CD14-positive monocyte (primary cell): ENCODE results near the gene RAET1E. TPM values are rescaled to one million over a fixed set of nuclear protein-coding genes. Genes with fewer than 3 reads are reported as not detected.

Source experiments
- DNase-seq, 3 donors: peaks; one replicate each; pipeline ENCODE4 v3.0.0-alpha.2; 2011 to 2022
- H2AFZ ChIP-seq: 2 replicates; pipeline ENCODE4 v1.6.0; 2012; ENCODE audit warnings: mild to moderate bottlenecking, low read depth, low read length, inconsistent platforms; ENCODE audit not compliant: insufficient read depth, poor library complexity, severe bottlenecking
- H3K27ac ChIP-seq, 2 donors: 1 replicate in 1 of 2; 2 replicates in 1 of 2; pipeline ENCODE4 v1.5.1; 2012 to 2013; ENCODE audit warnings: low read length in 2 of 2, control low read depth in 1 of 2, inconsistent platforms in 1 of 2, low read depth in 1 of 2, mild to moderate bottlenecking in 1 of 2
- H3K27me3 ChIP-seq, 2 donors: one replicate each; pipeline versions ENCODE4 v1.6.0 to v1.6.1; 2011 to 2013; ENCODE audit warnings: low read length in 2 of 2; ENCODE audit not compliant: control insufficient read depth in 2 of 2, insufficient read depth in 2 of 2
- H3K36me3 ChIP-seq, 2 donors: replicated peaks in 1 of 2; 1 replicate in 1 of 2; 2 replicates in 1 of 2; pipeline versions ENCODE4 v1.5.1 to v1.6.1; 2012 to 2013; ENCODE audit warnings: low read length in 2 of 2, control low read depth in 1 of 2, inconsistent platforms in 1 of 2, mild to moderate bottlenecking in 1 of 2; ENCODE audit not compliant: insufficient read depth in 2 of 2, control insufficient read depth in 1 of 2
- H3K4me1 ChIP-seq, 2 donors: 1 replicate in 1 of 2; 2 replicates in 1 of 2; pipeline versions ENCODE4 v1.5.1 to v1.6.1; 2012 to 2013; ENCODE audit warnings: low read length in 2 of 2, control low read depth in 1 of 2, inconsistent platforms in 1 of 2, mild to moderate bottlenecking in 1 of 2, moderate library complexity in 1 of 2; ENCODE audit not compliant: insufficient read depth in 2 of 2, control insufficient read depth in 1 of 2
- H3K4me2 ChIP-seq: replicated peaks from 2 replicates; pipeline ENCODE3; 2012; ENCODE audit warnings: low read length, moderate library complexity, mild to moderate bottlenecking; ENCODE audit not compliant: poor library complexity, severe bottlenecking; ENCODE audit errors: extremely low read depth
- H3K4me3 ChIP-seq, 3 experiments: fragments of 200-600 bp in 1 of 3; sonication (generic) in 1 of 3; replicated peaks in 1 of 3; 1 replicate in 2 of 3; 2 replicates in 1 of 3; pipeline ENCODE4 v1.5.1; 2011 to 2013; ENCODE audit warnings: low read length in 3 of 3, mild to moderate bottlenecking in 3 of 3, control low read depth in 2 of 3, low read depth in 2 of 3, inconsistent platforms in 1 of 3, moderate library complexity in 1 of 3
- H3K79me2 ChIP-seq: 2 replicates; pipeline ENCODE4 v1.6.0; 2012; ENCODE audit warnings: mild to moderate bottlenecking, control low read depth, inconsistent platforms, low read length, moderate library complexity; ENCODE audit not compliant: insufficient read depth
- H3K9ac ChIP-seq: 2 replicates; pipeline ENCODE4 v1.6.0; 2017; ENCODE audit warnings: low read length, mild to moderate bottlenecking; ENCODE audit not compliant: insufficient read depth, poor library complexity, severe bottlenecking
- H3K9me3 ChIP-seq, 2 donors: replicated peaks in 1 of 2; 1 replicate in 1 of 2; 2 replicates in 1 of 2; pipeline versions ENCODE4 v1.5.1 to v1.6.1; 2012 to 2013; ENCODE audit warnings: low read length in 2 of 2, control low read depth in 1 of 2; ENCODE audit not compliant: control insufficient read depth in 1 of 2, insufficient read depth in 1 of 2
- H4K20me1 ChIP-seq: 2 replicates; pipeline ENCODE4 v1.6.0; 2012; ENCODE audit warnings: mild to moderate bottlenecking, low read length, control low read depth, moderate library complexity; ENCODE audit not compliant: insufficient read depth
- H3K27ac Mint-ChIP-seq, 7 donors: one replicate each; pipeline ENCODE4 v1.8.0; 2020; ENCODE audit warnings: mild to moderate bottlenecking in 7 of 7, mixed read lengths in 7 of 7, moderate library complexity in 6 of 7, inconsistent platforms in 2 of 7
- H3K27me3 Mint-ChIP-seq, 3 donors: one replicate each; pipeline ENCODE4 v1.8.0; 2021 to 2022; ENCODE audit warnings: low read depth in 3 of 3, mild to moderate bottlenecking in 3 of 3, mixed read lengths in 3 of 3, moderate library complexity in 3 of 3, inconsistent platforms in 1 of 3
- H3K36me3 Mint-ChIP-seq, 2 donors: one replicate each; pipeline ENCODE4 v1.8.0; 2020; ENCODE audit warnings: mixed read lengths in 2 of 2, inconsistent platforms in 1 of 2, mild to moderate bottlenecking in 1 of 2
- H3K4me1 Mint-ChIP-seq: one replicate; pipeline ENCODE4 v1.8.0; 2020; ENCODE audit warnings: mild to moderate bottlenecking, mixed read lengths
- H3K4me3 Mint-ChIP-seq, 2 donors: one replicate each; pipeline ENCODE4 v1.8.0; 2020; ENCODE audit warnings: mild to moderate bottlenecking in 2 of 2, mixed read lengths in 2 of 2, moderate library complexity in 1 of 2
- H3K9me3 Mint-ChIP-seq, 7 donors: one replicate each; pipeline ENCODE4 v1.8.0; 2020 to 2022; ENCODE audit warnings: mixed read lengths in 7 of 7, mild to moderate bottlenecking in 6 of 7, moderate library complexity in 6 of 7, inconsistent platforms in 2 of 7
- WGBS: methylation state at CpG from one replicate; pipeline ENCODE4 v1.1.5; 2013; ENCODE audit warnings: missing lambda C conversion rate; ENCODE audit not compliant: insufficient coverage; 5-methylcytosine and 5-hydroxymethylcytosine counted together
- intact Hi-C, 2 donors: fragments of 100-400 bp; cut with micrococcal nuclease; formaldehyde crosslinking; loops; one replicate each; pipeline versions ENCODE4 v1.15.0 to v1.15.1; 2023
- polyA plus RNA-seq, 3 donors: library from polyadenylated mRNA; depleted of rRNA in 1 of 3; unstranded in 2 of 3; stranded (reverse) in 1 of 3; fragments of 300-500 nt in 2 of 3; fragments of >200 nt in 1 of 3; fragmentation: Illumina TruSeq in 2 of 3; gene quantifications; 1 replicate in 2 of 3; 2 replicates in 1 of 3; pipeline ENCODE4 v1.2.3, GENCODE V29; 2012 to 2021
- TF ChIP-seq, protein P1 (sequence below): fragments of 200-600 bp; IDR thresholded peaks from one replicate; pipeline ENCODE4 v1.8.0; 2022; ENCODE audit warnings: antibody characterized with exemption, mild to moderate bottlenecking

RAET1E gene
- polyA plus RNA-seq, 3 donors, result not detected

DNA sequence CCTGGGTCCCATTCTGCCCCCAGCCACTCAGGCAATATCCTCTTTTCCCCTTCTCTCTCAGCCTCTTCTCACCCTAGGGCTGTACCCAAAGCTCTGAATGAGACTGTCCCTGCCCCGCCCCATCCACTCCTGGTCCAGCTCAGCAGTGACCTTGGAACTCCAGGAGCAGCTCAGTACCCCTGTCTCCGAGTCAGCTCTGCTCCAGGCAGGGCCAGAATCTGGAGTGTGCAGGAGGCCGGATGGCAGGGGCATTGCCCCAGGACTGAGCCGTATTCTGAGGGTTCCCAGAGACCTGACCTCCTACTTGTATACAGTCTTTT, 27.0 kb upstream of the RAET1E start:
- H3K4me3 ChIP-seq, result no peak overlapping the region
- peak overlapping the region; percentile 40 for H3K9ac ChIP-seq
- DNase-seq, result no peak
- H3K4me1 ChIP-seq, result peaks cover 28 to 29% of the 10 kb centered on the region in 2 donors
- peaks cover 82 to 93% (median 84%) of the 10 kb centered on the region in 3 donors for H3K27me3 Mint-ChIP-seq
- H3K79me2 ChIP-seq, result no peaks in the 10 kb centered on the region
- H3K27ac ChIP-seq, result no peak overlapping the region
- H3K4me2 ChIP-seq, result no peak overlapping the region
- peak overlapping the region in 1 of 2 donors; percentile 96 for H3K4me3 Mint-ChIP-seq
- H4K20me1 ChIP-seq, result no peaks in the 10 kb centered on the region
- no peak overlapping the region for H3K27ac Mint-ChIP-seq
- H2AFZ ChIP-seq, result peak overlapping the region; percentile 82
- H3K36me3 Mint-ChIP-seq, result peaks cover 8 to 15% of the 10 kb centered on the region in 2 donors
- 82% methylated on average over 4 of the region's 4 CpGs for whole genome bisulfite sequencing
- H3K36me3 ChIP-seq, result no peaks in the 10 kb centered on the region
- H3K9me3 Mint-ChIP-seq, result peaks cover 0 to 26% (median 16%) of the 10 kb centered on the region in 7 donors
- peaks cover 31% of the 10 kb centered on the region for H3K4me1 Mint-ChIP-seq
- peaks cover 30 to 76% of the 10 kb centered on the region in 2 donors for H3K27me3 ChIP-seq
- intact Hi-C loops, result loop anchor here (5.0 to 10.0 kb wide), 3 partner anchors 88 to 200 kb away; no protein-coding TSS in a partner anchor
- H3K9me3 ChIP-seq, result peaks cover 0 to 4% of the 10 kb centered on the region in 2 donors
- TF ChIP-seq, protein P1, sequence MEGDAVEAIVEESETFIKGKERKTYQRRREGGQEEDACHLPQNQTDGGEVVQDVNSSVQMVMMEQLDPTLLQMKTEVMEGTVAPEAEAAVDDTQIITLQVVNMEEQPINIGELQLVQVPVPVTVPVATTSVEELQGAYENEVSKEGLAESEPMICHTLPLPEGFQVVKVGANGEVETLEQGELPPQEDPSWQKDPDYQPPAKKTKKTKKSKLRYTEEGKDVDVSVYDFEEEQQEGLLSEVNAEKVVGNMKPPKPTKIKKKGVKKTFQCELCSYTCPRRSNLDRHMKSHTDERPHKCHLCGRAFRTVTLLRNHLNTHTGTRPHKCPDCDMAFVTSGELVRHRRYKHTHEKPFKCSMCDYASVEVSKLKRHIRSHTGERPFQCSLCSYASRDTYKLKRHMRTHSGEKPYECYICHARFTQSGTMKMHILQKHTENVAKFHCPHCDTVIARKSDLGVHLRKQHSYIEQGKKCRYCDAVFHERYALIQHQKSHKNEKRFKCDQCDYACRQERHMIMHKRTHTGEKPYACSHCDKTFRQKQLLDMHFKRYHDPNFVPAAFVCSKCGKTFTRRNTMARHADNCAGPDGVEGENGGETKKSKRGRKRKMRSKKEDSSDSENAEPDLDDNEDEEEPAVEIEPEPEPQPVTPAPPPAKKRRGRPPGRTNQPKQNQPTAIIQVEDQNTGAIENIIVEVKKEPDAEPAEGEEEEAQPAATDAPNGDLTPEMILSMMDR, result no peak

- Mint-ChIP-seq H3K4me3 (peak overlapping the region; percentile 12 to 96), H3K9me3 (peaks cover 0 to 26% (median 16%) of the 10 kb centered on the region in 7 donors), H3K27ac (no peak overlapping the region), H3K4me1 (peaks cover 31% of the 10 kb centered on the region), H3K27me3 (peaks cover 78 to 91% (median 79%) of the 10 kb centered on the region in 3 donors), H3K36me3 (peaks cover 8 to 15% of the 10 kb centered on the region in 2 donors)
- peaks cover 0 to 4% of the 10 kb centered on the region in 2 donors for H3K9me3 ChIP-seq
- H3K27ac ChIP-seq, result no peak overlapping the region
- TF ChIP-seq, protein P1, result no peak
- H4K20me1 ChIP-seq, result no peaks in the 10 kb centered on the region
- no peak overlapping the region for H3K9ac ChIP-seq
- no peak for DNase-seq
- no peaks in the 10 kb centered on the region for H3K36me3 ChIP-seq
- intact Hi-C loops, result loop anchor here in 1 of 2 donors (5.0 to 10.0 kb wide), 2 partner anchors 87 to 200 kb away; no protein-coding TSS in a partner anchor
- no peaks in the 10 kb centered on the region for H3K79me2 ChIP-seq
- H3K4me2 ChIP-seq, result no peak overlapping the region
- no peak overlapping the region for H2AFZ ChIP-seq
- H3K27me3 ChIP-seq, result peaks cover 25 to 71% of the 10 kb centered on the region in 2 donors
- 96% methylated on average over 5 of the region's 9 CpGs for WGBS
- H3K4me1 ChIP-seq, result peaks cover 28 to 29% of the 10 kb centered on the region in 2 donors
- no peak overlapping the region for H3K4me3 ChIP-seq
Observed at GRCh38 chr6:149924206-149924932, 26.5 kb upstream of the RAET1E start.
